DMS 273 (cell line): ENCODE data around the gene ANKRD52.
"Not testable (repeated sequence)": the region's sequence is repeated elsewhere in the genome, so short reads cannot be mapped to it uniquely, and the experiment has no call there.

ENCODE experiments used
- DNase-seq: peaks from one replicate; lab custom pipeline; 2025; ENCODE audit not compliant: unreplicated experiment; lab: John Stamatoyannopoulos, UW

ANKRD52 gene

GRCh38 chr12:56274299-56274698, 16.1 kb upstream of the ANKRD52 start:
- DNase-seq, result no peak

GRCh38 chr12:56272468-56272867, 14.3 kb upstream of the ANKRD52 start:
- not testable (repeated sequence) for DNase-seq

GRCh38 chr12:56271031-56271430, 12.8 kb upstream of the ANKRD52 start:
- DNase-seq, result peak; percentile 48

- DNase-seq, result no peak
Observed at GRCh38 chr12:56267443-56268071, 9.4 kb upstream of the ANKRD52 start.

- peak; percentile 95 for DNase-seq
Observed at GRCh38 chr12:56266693-56267442, 8.7 kb upstream of the ANKRD52 start, which contains the start of gene COQ10A. TSS of gene COQ10A (plus strand) at chr12:56266942. CDS start at chr12:56267119, 177 bp downstream.

GRCh38 chr12:56266068-56266692, 8.0 kb upstream of the ANKRD52 start:
- DNase-seq, result not testable (repeated sequence)

GRCh38 chr12:56262955-56263354, 4.8 kb upstream of the ANKRD52 start:
- not testable (repeated sequence) for DNase-seq

GRCh38 chr12:56261503-56262232, 3.5 kb upstream of the ANKRD52 start:
- DNase-seq, result no peak

- no peak for DNase-seq
Observed at GRCh38 chr12:56260921-56261320, 2.7 kb upstream of the ANKRD52 start.

GRCh38 chr12:56260380-56260779, 2.2 kb upstream of the ANKRD52 start:
- DNase-seq, result no peak

GRCh38 chr12:56258820-56259183, 618 bp upstream of the ANKRD52 start:
- DNase-seq, result no peak

GRCh38 chr12:56257491-56258067, 605 bp downstream of the ANKRD52 start:
- peak; percentile 63 for DNase-seq

- no peak for DNase-seq
Observed at GRCh38 chr12:56257071-56257470, 1.1 kb downstream of the ANKRD52 start.

GRCh38 chr12:56256326-56256960, 1.7 kb downstream of the ANKRD52 start:
- DNase-seq, result peak; percentile 28

GRCh38 chr12:56255671-56256070, 2.5 kb downstream of the ANKRD52 start:
- DNase-seq, result no peak

- DNase-seq, result no peak
Observed at GRCh38 chr12:56253091-56253490, 5.1 kb downstream of the ANKRD52 start.

- DNase-seq, result no peak
Observed at GRCh38 chr12:56252649-56253048, 5.5 kb downstream of the ANKRD52 start.

GRCh38 chr12:56248711-56249110, 9.5 kb downstream of the ANKRD52 start:
- no peak for DNase-seq

GRCh38 chr12:56247923-56248322, 10.3 kb downstream of the ANKRD52 start:
- no peak for DNase-seq

- DNase-seq, result no peak
Observed at GRCh38 chr12:56244494-56244893, 13.7 kb downstream of the ANKRD52 start.
